ENCODE data around the gene MLEC. TPM values are rescaled to one million over a fixed set of nuclear protein-coding genes. Genes with fewer than 3 reads are reported as not detected.

MLEC gene
- total RNA-seq, 1 experiment from 2014 or later = 181 TPM

DNA sequence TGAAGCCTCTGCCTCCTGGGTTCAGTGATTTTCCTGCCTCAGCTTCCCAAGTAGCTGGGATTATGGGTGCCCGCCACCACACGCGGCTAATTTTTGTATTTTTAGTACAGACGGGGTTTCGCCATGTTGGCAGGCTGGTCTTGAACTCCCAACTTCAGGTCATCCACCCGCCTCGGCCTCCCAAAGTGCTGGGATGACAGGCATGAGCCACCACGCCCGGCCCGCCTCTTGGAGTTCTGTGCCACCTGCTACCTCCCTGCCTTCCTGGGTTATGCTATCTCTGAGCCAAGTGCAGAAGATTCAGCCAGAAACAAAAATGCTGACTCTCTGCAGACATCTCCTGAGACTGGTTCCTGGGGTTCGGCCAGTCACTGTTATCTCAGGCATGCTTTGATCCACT, 33.3 kb upstream of the MLEC start:
- Histone ChIP-seq H3K23me2 (ENCODE audit: insufficient read length, low read depth, low read length, poor library complexity, severe bottlenecking) (peaks cover 3% of the 10 kb centered on the region), H3K79me1 (ENCODE audit: insufficient read depth, low read depth, low read length, poor library complexity, severe bottlenecking) (no peaks in the 10 kb centered on the region), H3K4me2 (ENCODE audit: insufficient read depth, insufficient read length, low read length) (no peak overlapping the region), H3K18ac (ENCODE audit: insufficient read length, low read depth, low read length) (no peak overlapping the region), H3K9me3 (ENCODE audit: control insufficient read depth, low read depth, low read length) (no peaks in the 10 kb centered on the region), H3K79me2 (ENCODE audit: insufficient read depth, low read length) (no peaks in the 10 kb centered on the region), H3K23ac (ENCODE audit: insufficient read length, low read depth, low read length) (no peak overlapping the region), H2BK5ac (ENCODE audit: insufficient read length, low read length) (no peak overlapping the region), H3K27ac (ENCODE audit: insufficient read length, low read depth, low read length) (no peak overlapping the region), H3K27me3 (ENCODE audit: insufficient read depth, low read length) (no peaks in the 10 kb centered on the region), H3K4ac (ENCODE audit: low read depth, low read length) (no peak overlapping the region), H3K4me1 (ENCODE audit: insufficient read depth, low read length) (no peaks in the 10 kb centered on the region; the same call in 1 of the 2 replicates), H2BK20ac (ENCODE audit: low read depth, low read length, poor library complexity, severe bottlenecking) (no peak overlapping the region), H2AK5ac (ENCODE audit: insufficient read length, low read length) (no peak overlapping the region), H2BK15ac (ENCODE audit: low read depth, low read length) (no peak overlapping the region), H3K14ac (ENCODE audit: insufficient read depth, low read length) (no peak overlapping the region), H2BK120ac (ENCODE audit: low read depth, low read length, poor library complexity, severe bottlenecking) (no peak overlapping the region), H2AFZ (ENCODE audit: low read length) (no peak overlapping the region), H3K9ac (ENCODE audit: extremely low read depth, insufficient read length, low read length) (no peak overlapping the region), H4K5ac (ENCODE audit: insufficient read length, low read depth, low read length) (no peak overlapping the region), H4K8ac (replicated peaks; ENCODE audit: insufficient read length, low read depth, low read length) (no peak overlapping the region), H3K56ac (ENCODE audit: insufficient read length, low read depth, low read length) (no peak overlapping the region), H4K20me1 (ENCODE audit: control insufficient read depth, insufficient read depth, insufficient read length) (no peaks in the 10 kb centered on the region), H3T11ph (ENCODE audit: low read length) (no peak overlapping the region), H4K91ac (ENCODE audit: insufficient read length, low read depth, low read length) (no peak overlapping the region), H2BK12ac (ENCODE audit: insufficient read length, low read depth, low read length) (no peak overlapping the region)
- Mint-ChIP-seq H3K4me3 (no peak overlapping the region), H3K27me3 (ENCODE audit: low read depth) (peaks cover 3% of the 10 kb centered on the region), H3K9me3 (no peaks in the 10 kb centered on the region), H3K4me1 (peaks cover 30 to 38% of the 10 kb centered on the region in 2 experiments), H3K27ac (no peak overlapping the region), H3K36me3 (ENCODE audit: insufficient read depth in 1 of 3, low read depth in 3 of 3) (no peaks in the 10 kb centered on the region)
- DNase-seq = no peak
- WGBS (ENCODE audit: extremely low coverage, insufficient read length, low lambda C conversion rate) = no CpG with 5 or more reads among the region's 11 CpGs
- TF ChIP-seq, protein P1, sequence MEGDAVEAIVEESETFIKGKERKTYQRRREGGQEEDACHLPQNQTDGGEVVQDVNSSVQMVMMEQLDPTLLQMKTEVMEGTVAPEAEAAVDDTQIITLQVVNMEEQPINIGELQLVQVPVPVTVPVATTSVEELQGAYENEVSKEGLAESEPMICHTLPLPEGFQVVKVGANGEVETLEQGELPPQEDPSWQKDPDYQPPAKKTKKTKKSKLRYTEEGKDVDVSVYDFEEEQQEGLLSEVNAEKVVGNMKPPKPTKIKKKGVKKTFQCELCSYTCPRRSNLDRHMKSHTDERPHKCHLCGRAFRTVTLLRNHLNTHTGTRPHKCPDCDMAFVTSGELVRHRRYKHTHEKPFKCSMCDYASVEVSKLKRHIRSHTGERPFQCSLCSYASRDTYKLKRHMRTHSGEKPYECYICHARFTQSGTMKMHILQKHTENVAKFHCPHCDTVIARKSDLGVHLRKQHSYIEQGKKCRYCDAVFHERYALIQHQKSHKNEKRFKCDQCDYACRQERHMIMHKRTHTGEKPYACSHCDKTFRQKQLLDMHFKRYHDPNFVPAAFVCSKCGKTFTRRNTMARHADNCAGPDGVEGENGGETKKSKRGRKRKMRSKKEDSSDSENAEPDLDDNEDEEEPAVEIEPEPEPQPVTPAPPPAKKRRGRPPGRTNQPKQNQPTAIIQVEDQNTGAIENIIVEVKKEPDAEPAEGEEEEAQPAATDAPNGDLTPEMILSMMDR (conservative IDR thresholded peaks at IDR 0.05) = no peak
